Measurements from ENCODE around the gene SACM1L.
"Not testable (repeated sequence)": the region's sequence is repeated elsewhere in the genome, so short reads cannot be mapped to it uniquely, and the experiment has no call there.

The SACM1L gene

DNA sequence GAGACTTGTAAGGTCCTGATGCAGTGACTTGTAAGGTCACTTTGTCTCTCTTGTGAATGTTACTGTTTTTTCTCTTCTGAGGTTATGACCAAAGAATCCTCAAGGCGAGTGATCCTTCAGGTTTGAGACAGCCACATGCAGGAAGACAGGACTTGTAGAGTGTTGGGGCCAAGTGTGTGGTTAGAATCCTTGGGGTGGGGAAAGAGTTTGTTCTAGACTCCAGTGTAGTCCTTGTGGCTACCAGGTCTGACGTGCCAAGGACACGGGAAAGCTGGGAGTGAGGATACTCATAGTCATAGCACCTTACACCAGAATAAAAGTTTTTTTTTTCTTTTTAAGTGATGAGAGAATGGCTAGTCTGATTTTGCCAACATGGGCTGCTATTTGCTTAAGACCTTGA is 7.3 kb upstream of the SACM1L start:
- no peak for DNase-seq (ENCODE audit: insufficient read length, low spot score)
- no peak for FAIRE-seq
- TF ChIP-seq POLR2AphosphoS5 (IDR thresholded peaks at IDR 0.05; ENCODE audit: low read depth, low read length) (no peak), TAF1 (IDR thresholded peaks at IDR 0.05; ENCODE audit: low read depth, low read length) (no peak), POLR2A (IDR thresholded peaks at IDR 0.05; ENCODE audit: low read depth, low read length) (no peak), PAX5 (IDR thresholded peaks at IDR 0.05; ENCODE audit: insufficient read depth, low read length, severe bottlenecking) (no peak), POU2F2 (IDR thresholded peaks at IDR 0.05; ENCODE audit: low read depth, low read length) (no peak), SPI1 (IDR thresholded peaks at IDR 0.05; ENCODE audit: low read depth, low read length) (no peak)

DNA sequence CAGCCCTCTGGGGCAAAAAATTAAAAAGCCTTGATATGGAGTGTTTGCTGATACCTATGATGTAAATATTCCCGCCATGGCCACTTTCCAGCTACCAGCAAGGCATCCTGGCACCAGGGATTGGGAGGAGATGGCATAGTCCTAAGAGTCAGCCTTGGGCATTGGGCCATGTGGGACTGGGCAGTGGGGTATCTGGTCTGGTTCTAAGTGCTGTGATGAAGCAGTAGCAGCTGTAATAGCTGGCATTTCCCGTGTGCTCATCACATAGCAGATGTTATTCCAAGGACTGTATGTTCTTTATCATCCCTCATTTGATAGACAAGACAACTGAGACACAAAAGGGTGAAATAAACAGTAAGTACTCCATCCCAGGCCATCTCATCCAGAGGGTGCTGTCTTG is 6.9 kb upstream of the SACM1L start:
- FAIRE-seq (no peak), DNase-seq (ENCODE audit: insufficient read length, low spot score) (no peak)
- TF ChIP-seq TAF1 (IDR thresholded peaks at IDR 0.05; ENCODE audit: low read depth, low read length) = no peak
- TF ChIP-seq POLR2AphosphoS5 (IDR thresholded peaks at IDR 0.05; ENCODE audit: low read depth, low read length) = no peak
- no peak for TF ChIP-seq POLR2A (IDR thresholded peaks at IDR 0.05; ENCODE audit: low read depth, low read length)
- no peak for TF ChIP-seq PAX5 (IDR thresholded peaks at IDR 0.05; ENCODE audit: insufficient read depth, low read length, severe bottlenecking)
- no peak for TF ChIP-seq SPI1 (IDR thresholded peaks at IDR 0.05; ENCODE audit: low read depth, low read length)
- TF ChIP-seq POU2F2 (IDR thresholded peaks at IDR 0.05; ENCODE audit: low read depth, low read length) = no peak

DNA sequence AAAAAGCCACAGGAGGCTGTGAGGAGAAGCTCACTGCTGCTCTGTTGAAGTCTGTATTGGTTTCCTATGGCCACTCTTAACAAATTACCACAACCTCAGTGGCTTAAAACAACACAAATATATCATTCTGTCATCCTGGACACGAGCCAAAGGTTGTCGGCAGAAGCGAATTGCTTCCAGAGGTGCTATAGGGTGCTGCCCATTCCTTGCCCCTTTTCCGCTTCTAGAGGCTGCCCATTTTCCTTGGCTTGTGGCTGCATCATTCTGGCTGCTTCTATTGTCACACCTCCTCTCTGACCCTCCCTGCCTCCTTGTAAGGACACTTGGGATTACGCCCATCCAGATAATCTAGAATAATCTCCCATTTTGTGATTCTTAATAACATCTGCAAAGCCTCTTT is 6.4 kb upstream of the SACM1L start:
- DNase-seq (ENCODE audit: insufficient read length, low spot score) (no peak), FAIRE-seq (no peak)
- TF ChIP-seq PAX5 (IDR thresholded peaks at IDR 0.05; ENCODE audit: insufficient read depth, low read length, severe bottlenecking) (no peak), SPI1 (IDR thresholded peaks at IDR 0.05; ENCODE audit: low read depth, low read length) (no peak), POU2F2 (IDR thresholded peaks at IDR 0.05; ENCODE audit: low read depth, low read length) (no peak), POLR2AphosphoS5 (IDR thresholded peaks at IDR 0.05; ENCODE audit: low read depth, low read length) (no peak), TAF1 (IDR thresholded peaks at IDR 0.05; ENCODE audit: low read depth, low read length) (no peak), POLR2A (IDR thresholded peaks at IDR 0.05; ENCODE audit: low read depth, low read length) (no peak)

GRCh38 chr3:45683417-45684326 is 5.5 kb upstream of the SACM1L start:
- FAIRE-seq (no peak), DNase-seq (ENCODE audit: insufficient read length, low spot score) (no peak)
- TF ChIP-seq TAF1 (IDR thresholded peaks at IDR 0.05; ENCODE audit: low read depth, low read length) (no peak), POLR2A (IDR thresholded peaks at IDR 0.05; ENCODE audit: low read depth, low read length) (no peak), POU2F2 (IDR thresholded peaks at IDR 0.05; ENCODE audit: low read depth, low read length) (no peak), POLR2AphosphoS5 (IDR thresholded peaks at IDR 0.05; ENCODE audit: low read depth, low read length) (no peak)

DNA sequence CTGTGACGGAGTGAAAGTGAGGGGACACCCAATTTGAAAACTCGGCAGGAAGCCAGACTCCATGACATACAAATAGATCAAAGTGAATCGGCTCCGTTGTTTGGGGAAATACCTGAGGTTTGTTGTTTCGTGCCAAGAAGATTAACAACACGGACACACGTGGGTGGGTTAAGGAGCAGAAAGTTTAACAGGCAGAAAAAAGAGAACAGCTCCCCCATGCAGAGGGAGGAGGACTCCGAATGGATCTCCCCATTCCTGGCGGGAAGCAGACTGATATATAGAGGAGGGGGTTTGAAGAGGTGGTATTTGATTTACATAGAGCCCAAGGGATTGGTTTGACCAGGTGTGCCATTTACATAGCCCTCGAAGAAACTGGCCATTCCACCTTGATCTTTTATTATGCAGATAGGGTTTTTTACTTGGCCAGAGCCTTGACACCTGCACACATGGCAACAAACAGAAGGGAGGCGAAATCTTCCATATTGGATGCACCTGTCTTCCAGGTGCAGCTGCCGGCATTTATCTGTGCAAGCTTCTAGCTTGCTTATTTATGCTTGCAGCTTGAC is 4.8 kb upstream of the SACM1L start:
- TF ChIP-seq PAX5 (IDR thresholded peaks at IDR 0.05; ENCODE audit: insufficient read depth, low read length, severe bottlenecking) (no peak), SPI1 (IDR thresholded peaks at IDR 0.05; ENCODE audit: low read depth, low read length) (no peak), POLR2AphosphoS5 (IDR thresholded peaks at IDR 0.05; ENCODE audit: low read depth, low read length) (no peak), POLR2A (IDR thresholded peaks at IDR 0.05; ENCODE audit: low read depth, low read length) (no peak), TAF1 (IDR thresholded peaks at IDR 0.05; ENCODE audit: low read depth, low read length) (no peak), POU2F2 (IDR thresholded peaks at IDR 0.05; ENCODE audit: low read depth, low read length) (no peak)
- no peak for DNase-seq (ENCODE audit: insufficient read length, low spot score)
- no peak for FAIRE-seq

DNA sequence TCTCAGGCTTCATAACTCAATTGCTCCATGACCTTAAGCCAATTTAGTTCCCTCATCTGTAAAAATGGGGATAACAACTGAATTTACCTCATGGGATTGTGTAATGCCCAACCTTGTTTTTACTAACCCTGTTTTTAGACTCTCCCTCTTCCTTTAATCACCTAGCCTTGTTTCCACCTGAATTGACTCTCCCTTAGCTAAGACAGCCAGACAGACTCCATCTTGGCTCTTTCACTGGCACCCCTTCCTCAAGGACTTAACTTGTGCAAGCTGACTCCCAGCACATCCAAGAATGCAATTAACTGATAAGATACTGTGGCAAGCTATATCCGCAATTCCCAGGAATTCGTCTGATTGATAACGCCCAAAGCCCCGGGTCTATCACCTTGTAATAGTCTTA is 3.5 kb upstream of the SACM1L start:
- not testable (repeated sequence) for FAIRE-seq; DNase-seq (ENCODE audit: insufficient read length, low spot score)

DNA sequence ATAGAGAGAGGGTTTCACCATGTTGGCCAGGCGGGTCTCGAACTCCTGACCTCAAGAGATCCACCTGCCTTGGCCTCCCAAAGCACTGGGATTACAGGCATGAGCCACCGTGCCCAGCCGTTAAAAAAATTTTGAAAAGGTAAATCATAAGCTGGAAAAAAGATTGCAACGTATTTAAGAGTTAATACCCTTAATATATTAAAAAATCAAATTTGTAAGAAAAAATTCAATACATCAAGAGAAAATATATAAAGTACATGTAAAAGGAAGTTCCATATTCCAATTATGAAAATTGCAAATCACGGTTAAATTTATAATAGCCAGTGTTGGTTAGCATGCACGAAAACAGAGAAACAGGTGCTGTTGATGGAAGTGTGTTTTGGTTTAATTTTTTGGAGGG is 2.3 kb upstream of the SACM1L start:
- FAIRE-seq (no peak), DNase-seq (ENCODE audit: insufficient read length, low spot score) (no peak)
- TF ChIP-seq PAX5 (IDR thresholded peaks at IDR 0.05; ENCODE audit: insufficient read depth, low read length, severe bottlenecking) (no peak), POU2F2 (IDR thresholded peaks at IDR 0.05; ENCODE audit: low read depth, low read length) (no peak), POLR2AphosphoS5 (IDR thresholded peaks at IDR 0.05; ENCODE audit: low read depth, low read length) (no peak), TAF1 (IDR thresholded peaks at IDR 0.05; ENCODE audit: low read depth, low read length) (no peak), SPI1 (IDR thresholded peaks at IDR 0.05; ENCODE audit: low read depth, low read length) (no peak), POLR2A (IDR thresholded peaks at IDR 0.05; ENCODE audit: low read depth, low read length) (no peak)

- no peak for DNase-seq (ENCODE audit: insufficient read length, low spot score)
- TF ChIP-seq POLR2A (IDR thresholded peaks at IDR 0.05; ENCODE audit: low read depth, low read length) = no peak
- TF ChIP-seq POLR2AphosphoS5 (IDR thresholded peaks at IDR 0.05; ENCODE audit: low read depth, low read length) = no peak
- TF ChIP-seq PAX5 (IDR thresholded peaks at IDR 0.05; ENCODE audit: insufficient read depth, low read length, severe bottlenecking) = no peak
- no peak for TF ChIP-seq POU2F2 (IDR thresholded peaks at IDR 0.05; ENCODE audit: low read depth, low read length)
- no peak for TF ChIP-seq TAF1 (IDR thresholded peaks at IDR 0.05; ENCODE audit: low read depth, low read length)
- TF ChIP-seq SPI1 (IDR thresholded peaks at IDR 0.05; ENCODE audit: low read depth, low read length) = no peak
- no peak for FAIRE-seq
Observed at GRCh38 chr3:45687828-45688193, 1.4 kb upstream of the SACM1L start.

GRCh38 chr3:45688194-45688881 is 858 bp upstream of the SACM1L start:
- FAIRE-seq (peak; percentile 38), DNase-seq (ENCODE audit: insufficient read length, low spot score) (no peak)
- 0 out of 2 replicates have a peak, but pooled peaks have one; percentile 26 for TF ChIP-seq POU2F2 (IDR thresholded peaks at IDR 0.05; ENCODE audit: low read depth, low read length)
- 0 out of 2 replicates have a peak, but pooled peaks have one; percentile 15 for TF ChIP-seq POLR2A (IDR thresholded peaks at IDR 0.05; ENCODE audit: low read depth, low read length)
- no peak for TF ChIP-seq PAX5 (IDR thresholded peaks at IDR 0.05; ENCODE audit: insufficient read depth, low read length, severe bottlenecking)

Measured in GM12891 (cell line).